ENCODE data around the gene HOXA9. TPM values are rescaled to one million over a fixed set of nuclear protein-coding genes. Genes with fewer than 3 reads are reported as not detected.

Gene HOXA9
- total RNA-seq, 1 donor from 2014 or later, result 9.1 TPM

- DNase-seq (ENCODE audit: low read depth), result peak; percentile 67
Measured at GRCh38 chr7:27155816-27156507, 9.4 kb downstream of the HOXA9 start.

GRCh38 chr7:27154901-27155815, 10.2 kb downstream of the HOXA9 start:
- DNase-seq (ENCODE audit: low read depth), result no peak

DNA sequence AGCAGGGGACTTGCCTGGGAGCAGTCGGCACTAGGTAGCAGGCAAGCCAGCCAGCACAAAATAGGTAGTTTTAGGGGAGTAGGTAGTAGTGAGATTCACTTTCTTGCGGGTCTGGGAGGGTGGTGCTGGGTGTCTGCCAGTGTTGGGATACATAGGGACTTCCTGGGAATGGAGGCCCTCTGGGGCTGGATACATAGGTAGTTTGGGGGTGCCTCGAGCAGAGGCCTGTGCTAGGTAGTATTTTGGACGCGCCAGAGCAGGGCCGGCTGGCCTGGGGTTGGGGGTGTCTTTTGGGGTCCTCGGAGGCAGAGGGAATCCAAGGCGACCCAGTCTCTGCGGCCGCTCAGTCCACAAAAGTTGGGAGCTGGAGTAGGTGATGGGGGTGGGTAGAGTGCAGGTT, 11.0 kb downstream of the HOXA9 start:
- DNase-seq (ENCODE audit: low read depth), result no peak

GRCh38 chr7:27153526-27153925, 11.8 kb downstream of the HOXA9 start:
- no peak for DNase-seq (ENCODE audit: low read depth)

DNA sequence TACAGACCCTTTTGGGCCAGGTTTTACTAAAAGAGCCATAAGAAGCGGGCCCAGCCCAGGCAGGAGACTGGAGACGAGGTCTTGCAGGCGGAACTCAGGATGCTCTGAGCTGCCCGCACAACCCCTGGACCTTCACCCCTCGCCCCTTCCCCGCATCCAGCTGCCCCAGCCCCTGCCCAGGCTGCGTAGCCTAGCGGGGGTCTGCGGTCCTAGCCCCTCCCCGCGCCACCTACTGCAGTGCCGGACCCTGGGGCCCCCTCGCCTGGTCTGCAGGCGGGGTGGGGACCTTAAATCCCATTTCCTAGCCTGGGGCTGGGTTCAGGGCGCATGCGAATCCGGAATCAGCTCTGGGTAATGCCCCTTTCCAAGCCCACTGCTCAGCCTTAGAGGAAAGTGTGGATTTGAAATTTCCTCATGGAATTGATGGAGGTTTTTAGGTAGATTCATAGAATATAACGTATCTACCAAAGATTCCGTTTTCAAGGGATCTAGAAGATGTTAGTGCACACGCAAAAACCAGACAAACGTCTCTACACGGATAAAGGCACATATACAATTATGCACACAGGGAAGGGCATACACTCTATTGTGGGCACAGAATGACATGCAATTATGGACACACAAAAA, 12.4 kb downstream of the HOXA9 start:
- no peak for DNase-seq (ENCODE audit: low read depth)

GRCh38 chr7:27151931-27152815, 13.2 kb downstream of the HOXA9 start, which contains the start of gene HOXA3:
Gene HOXA3 (minus strand): TSS chr7:27152583. CDS start chr7:27110640, 41,943 bp downstream.
- DNase-seq (ENCODE audit: low read depth), result no peak

- DNase-seq (ENCODE audit: low read depth), result no peak
Measured at GRCh38 chr7:27151341-27151930, 13.9 kb downstream of the HOXA9 start.

- peak; percentile 86 for DNase-seq (ENCODE audit: low read depth)
Measured at GRCh38 chr7:27150568-27151340, 14.6 kb downstream of the HOXA9 start.

DNA sequence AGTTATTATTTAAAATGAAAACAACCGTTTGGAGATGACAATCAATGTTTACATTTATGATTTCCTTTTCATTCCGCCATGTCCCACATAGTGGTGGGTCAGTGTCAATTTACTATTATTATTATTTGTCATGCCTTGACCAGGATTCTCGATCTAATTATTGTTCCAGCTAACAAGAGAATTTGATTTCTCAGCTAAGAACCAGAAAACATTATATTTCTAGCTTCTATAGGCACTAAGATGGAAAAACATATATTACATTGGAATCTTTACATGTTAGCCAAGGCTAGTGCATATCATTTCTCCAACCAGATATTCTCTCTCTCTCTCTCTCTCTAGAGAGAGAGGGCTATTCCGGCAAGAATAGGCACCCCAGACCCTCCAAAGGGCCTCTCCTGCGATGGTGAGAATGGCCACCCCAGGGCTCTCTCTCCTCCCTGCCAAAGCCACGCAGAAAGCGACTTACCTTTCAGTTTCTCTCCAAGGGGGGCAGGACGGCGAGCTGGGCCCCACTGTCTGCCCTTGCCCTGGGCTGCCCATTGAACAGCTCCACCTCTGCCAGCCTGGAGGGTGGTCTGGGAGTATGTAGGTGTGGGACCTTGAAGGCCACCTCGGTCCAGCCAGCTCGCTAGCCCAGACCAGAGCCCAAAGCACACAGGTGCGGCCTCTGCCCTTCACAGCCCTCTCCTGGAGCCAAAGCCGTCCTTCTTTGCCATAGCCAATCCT, 15.3 kb downstream of the HOXA9 start:
- DNase-seq (ENCODE audit: low read depth), result no peak

DNA sequence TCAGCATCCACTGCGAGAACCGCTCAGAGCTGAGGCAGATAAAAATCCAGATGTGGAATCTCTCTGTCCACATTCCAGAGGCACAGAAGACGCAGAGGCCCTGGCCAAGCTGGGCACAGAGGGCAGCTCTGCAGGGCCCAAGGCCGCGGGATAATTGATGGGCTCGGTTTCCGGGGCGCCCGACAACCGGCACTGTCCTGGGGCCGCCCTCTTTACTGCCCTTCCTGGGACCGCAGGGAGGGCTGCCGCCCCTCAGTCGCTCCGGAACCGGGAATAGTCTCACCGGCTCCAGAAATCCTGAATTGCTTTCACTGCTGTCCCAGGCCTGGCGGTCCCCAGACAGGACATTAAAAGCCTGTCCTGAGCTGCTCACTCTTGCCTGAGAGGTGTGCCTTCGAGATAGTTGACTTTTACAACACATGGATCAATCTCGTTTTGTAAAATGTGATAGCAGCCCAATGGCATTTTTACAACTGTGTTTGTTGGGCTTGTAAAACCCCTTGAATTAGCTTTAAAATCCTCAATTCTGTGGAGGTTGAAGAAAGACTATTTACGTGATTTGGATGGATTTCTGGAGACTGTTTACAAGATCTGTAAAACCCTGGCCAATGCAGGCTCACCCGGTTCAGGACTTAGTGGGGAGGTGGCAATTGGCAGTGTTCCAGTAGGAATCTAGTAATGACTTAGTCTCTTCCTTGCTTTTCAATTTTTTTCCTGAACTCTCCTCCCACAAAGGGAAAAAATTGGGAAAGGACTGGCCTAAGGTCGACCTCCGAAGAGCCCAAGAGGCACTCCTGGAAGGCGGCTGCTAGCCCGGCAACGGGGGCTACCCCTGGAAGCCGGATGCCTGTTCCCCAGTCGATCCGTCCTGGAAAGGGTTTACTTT, 16.3 kb downstream of the HOXA9 start:
- DNase-seq (ENCODE audit: low read depth), result no peak

DNA sequence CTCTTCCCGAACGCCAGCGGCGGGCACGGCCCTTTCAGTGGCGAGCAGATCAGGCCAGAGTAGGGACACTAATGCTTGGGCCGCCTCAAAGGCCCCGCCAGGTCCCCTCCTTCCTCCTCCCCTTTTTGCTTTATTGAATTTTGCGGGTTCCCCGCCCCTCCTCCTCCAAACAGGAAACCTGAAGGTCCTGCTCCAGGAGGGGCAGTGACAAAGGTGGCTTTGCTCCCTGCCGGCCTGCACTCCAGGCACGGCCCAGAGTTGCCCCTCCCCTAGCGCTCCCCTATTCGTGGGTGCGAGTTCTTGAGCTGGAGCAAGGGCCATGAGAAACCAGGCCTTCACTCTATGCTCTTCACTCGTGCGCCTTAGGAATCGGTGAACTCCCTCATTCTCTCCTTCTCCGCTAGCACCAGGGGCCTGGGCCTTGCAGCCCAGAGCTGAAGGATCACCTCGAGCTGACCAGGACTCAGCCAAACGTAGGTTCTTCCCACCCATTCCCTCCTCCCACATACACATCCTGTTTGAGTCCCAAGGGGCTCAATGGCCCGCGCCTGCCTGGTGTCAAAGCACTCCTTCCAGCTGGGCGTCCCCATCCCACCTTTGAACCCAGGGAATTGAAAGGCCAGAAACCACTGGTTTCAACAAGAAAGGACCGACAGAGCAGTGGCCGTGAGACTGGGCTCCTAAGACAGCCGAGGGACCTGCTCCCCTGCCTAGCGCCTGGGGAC, 17.1 kb downstream of the HOXA9 start:
- DNase-seq (ENCODE audit: low read depth), result no peak

DNA sequence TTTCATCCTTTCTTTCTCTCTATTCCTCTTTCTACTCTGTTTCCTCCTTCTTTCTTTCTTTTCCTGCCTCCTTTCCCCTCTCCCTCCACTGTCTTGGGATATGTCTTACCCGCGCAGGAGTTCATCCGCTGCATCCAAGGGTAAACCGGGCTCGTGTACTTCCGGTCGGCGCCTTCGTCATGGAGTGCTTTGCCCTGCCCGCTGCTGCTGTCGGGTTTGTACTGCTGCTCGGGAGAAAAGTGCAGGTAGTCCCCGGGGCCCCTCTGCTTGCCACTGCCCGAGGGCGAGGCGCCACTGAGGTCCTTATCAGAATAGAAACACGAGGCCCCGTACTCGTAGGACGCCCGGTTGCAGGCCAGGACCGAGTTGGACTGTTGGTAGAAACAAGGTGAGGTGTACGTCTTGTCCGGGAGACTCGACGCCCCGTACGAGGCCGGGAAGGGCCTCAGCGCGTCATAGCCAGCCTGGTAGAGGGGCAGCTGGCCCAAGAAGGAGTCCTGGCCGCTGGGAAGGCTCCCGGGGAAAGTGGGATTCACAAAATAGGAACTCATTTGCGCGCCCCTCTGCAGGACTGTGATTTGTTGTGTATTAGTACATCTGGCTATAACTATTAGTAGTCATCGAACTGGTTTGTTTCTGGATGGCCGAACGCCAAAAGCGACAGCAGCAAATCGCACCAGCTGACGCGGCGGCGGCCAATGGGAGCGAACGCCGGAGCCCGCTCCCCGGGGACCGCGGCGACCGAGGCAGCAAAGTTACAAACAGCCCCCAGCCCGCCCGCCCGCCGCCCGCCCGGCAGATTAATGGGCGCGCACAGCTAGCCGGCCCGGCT, 17.9 kb downstream of the HOXA9 start, which contains the start of gene HOXA6:
Gene HOXA6, minus strand, starts transcription at position 576 of the 832 bp plus-strand sequence. Its CDS starts 25 bp downstream, at position 551.
- no peak for DNase-seq (ENCODE audit: low read depth)

DNA sequence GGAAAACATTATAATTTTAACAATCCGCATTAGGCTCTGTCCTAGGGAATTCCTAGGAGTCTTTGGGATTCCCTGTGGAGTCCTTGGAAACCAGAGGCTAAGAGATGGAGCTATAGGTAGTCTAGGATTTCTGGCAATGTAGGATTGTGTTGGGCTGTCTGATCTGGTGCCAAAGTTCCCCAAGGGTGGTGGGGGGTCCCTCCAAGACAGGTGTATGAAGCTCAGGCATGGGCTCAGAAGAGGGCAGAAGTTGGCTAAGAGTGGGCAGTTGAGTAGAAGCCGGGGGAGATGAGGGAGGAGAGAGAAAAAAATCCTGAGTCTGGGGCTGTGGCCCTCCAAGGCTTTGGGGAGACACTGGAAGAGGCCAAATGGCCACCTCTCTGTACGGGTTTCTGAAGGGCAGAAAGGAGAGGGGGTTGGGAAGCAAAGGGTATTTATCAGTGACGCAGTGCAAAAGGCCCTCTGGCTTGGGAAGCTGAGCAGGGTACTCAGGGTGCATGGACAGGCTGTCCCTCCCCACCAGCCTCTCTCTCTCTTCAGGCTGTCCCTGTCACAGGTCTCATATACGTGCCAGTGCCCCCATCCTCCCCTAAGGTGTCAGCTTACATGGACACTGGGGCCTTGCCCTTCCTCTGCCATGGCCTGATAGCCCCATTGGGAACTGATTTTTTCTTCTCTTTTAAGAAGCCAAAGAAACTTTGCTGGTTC, 18.7 kb downstream of the HOXA9 start:
- DNase-seq (ENCODE audit: low read depth), result no peak

- no peak for DNase-seq (ENCODE audit: low read depth)
Measured at GRCh38 chr7:27145914-27146412, 19.4 kb downstream of the HOXA9 start.

- no peak for DNase-seq (ENCODE audit: low read depth)
Measured at GRCh38 chr7:27145165-27145913, 20.0 kb downstream of the HOXA9 start.
